Upper lobe of right lung (tissue), 1 donor: Measurements from ENCODE around the gene STOX2. TPM values are rescaled to one million over a fixed set of nuclear protein-coding genes. Genes with fewer than 3 reads are reported as not detected.

Experiments
- ATAC-seq: fragments of 200-7000 bp; cut with Tn5 transposase; one replicate; pipeline ENCODE4 v1.9.1; 2020; ENCODE audit warnings: mild to moderate bottlenecking, moderate library complexity
- DNase-seq: peaks from one replicate; pipeline ENCODE4 v3.0.0-alpha.2; 2020
- H3K27ac ChIP-seq: fragments of 200-600 bp; one replicate; pipeline ENCODE4 v1.8.0; 2022
- H3K27me3 ChIP-seq: fragments of 200-600 bp; one replicate; pipeline ENCODE4 v1.8.0; 2022; ENCODE audit warnings: mild to moderate bottlenecking
- H3K36me3 ChIP-seq: fragments of 200-600 bp; one replicate; pipeline ENCODE4 v1.8.0; 2022
- H3K4me1 ChIP-seq: fragments of 200-600 bp; one replicate; pipeline ENCODE4 v1.8.0; 2022
- H3K4me3 ChIP-seq: fragments of 200-600 bp; one replicate; pipeline ENCODE4 v1.8.0; 2022; ENCODE audit warnings: mild to moderate bottlenecking
- H3K9me3 ChIP-seq: fragments of 200-600 bp; one replicate; pipeline ENCODE4 v1.8.0; 2022
- CTCF ChIP-seq: fragments of 200-600 bp; IDR thresholded peaks from one replicate; pipeline ENCODE4 v1.8.0; 2022; ENCODE audit warnings: antibody characterized with exemption
- intact Hi-C: fragments of 100-400 bp; cut with DNase I; formaldehyde crosslinking; loops from one replicate; pipeline ENCODE4 v1.11.0; 2022
- total RNA-seq: library from RNA; stranded (reverse); fragmentation: NEBNext Ultra II Directional; extraction: Animal tissue kit (Norgen Biotek cat#: 25700); gene quantifications from one replicate; pipeline ENCODE4 v1.2.1, GENCODE V29; 2021
- donor health status: DM: no; HTN: yes; CAD: no; lungs with severe emphysema.

Gene STOX2
- total RNA-seq, 1 donor from 2014 or later = 12.9 TPM

- no peaks in the 10 kb centered on the region for H3K36me3 ChIP-seq
- H3K27ac ChIP-seq = no peak overlapping the region
- DNase-seq = no peak
- no peaks in the 10 kb centered on the region for H3K27me3 ChIP-seq
- TF ChIP-seq CTCF = no peak
- H3K4me3 ChIP-seq = no peak overlapping the region
- H3K9me3 ChIP-seq = no peaks in the 10 kb centered on the region
- ATAC-seq = no peak
- intact Hi-C loops = no loop called here
- no peaks in the 10 kb centered on the region for H3K4me1 ChIP-seq
Observed at GRCh38 chr4:183935355-183936005, 30.4 kb downstream of the STOX2 start.

GRCh38 chr4:183936047-183936446, 30.9 kb downstream of the STOX2 start:
- H3K36me3 ChIP-seq = no peaks in the 10 kb centered on the region

GRCh38 chr4:183936574-183937345, 31.7 kb downstream of the STOX2 start:
- Histone ChIP-seq H3K4me1 (no peaks in the 10 kb centered on the region), H3K27ac (no peak overlapping the region), H3K27me3 (no peaks in the 10 kb centered on the region), H3K9me3 (no peaks in the 10 kb centered on the region), H3K4me3 (no peak overlapping the region), H3K36me3 (no peaks in the 10 kb centered on the region)
- intact Hi-C loops = no loop called here
- DNase-seq = no peak
- no peak for TF ChIP-seq CTCF
- ATAC-seq = no peak

More at GRCh38 chr4:183936047-183936446, 30.9 kb downstream of the STOX2 start:
- intact Hi-C loops = no loop called here
- DNase-seq (no peak), ATAC-seq (no peak)
- Histone ChIP-seq H3K4me1 (no peaks in the 10 kb centered on the region), H3K27ac (no peak overlapping the region), H3K27me3 (no peaks in the 10 kb centered on the region), H3K4me3 (no peak overlapping the region), H3K9me3 (no peaks in the 10 kb centered on the region)
- no peak for TF ChIP-seq CTCF

GRCh38 chr4:183940864-183941263, 35.8 kb downstream of the STOX2 start:
- Histone ChIP-seq H3K9me3 (no peaks in the 10 kb centered on the region), H3K27me3 (no peaks in the 10 kb centered on the region), H3K4me1 (no peaks in the 10 kb centered on the region), H3K4me3 (no peak overlapping the region), H3K27ac (no peak overlapping the region), H3K36me3 (no peaks in the 10 kb centered on the region)
- TF ChIP-seq CTCF = no peak
- intact Hi-C loops = no loop called here
- no peak for DNase-seq
- no peak for ATAC-seq

- intact Hi-C loops = no loop called here
- DNase-seq (no peak), ATAC-seq (no peak)
- Histone ChIP-seq H3K4me3 (no peak overlapping the region), H3K4me1 (no peaks in the 10 kb centered on the region), H3K27ac (no peak overlapping the region), H3K9me3 (no peaks in the 10 kb centered on the region), H3K36me3 (no peaks in the 10 kb centered on the region), H3K27me3 (no peaks in the 10 kb centered on the region)
- no peak for TF ChIP-seq CTCF
Observed at GRCh38 chr4:183941964-183942363, 36.9 kb downstream of the STOX2 start.
